ENCODE data around the gene PTPRQ.

PTPRQ gene, protein sequence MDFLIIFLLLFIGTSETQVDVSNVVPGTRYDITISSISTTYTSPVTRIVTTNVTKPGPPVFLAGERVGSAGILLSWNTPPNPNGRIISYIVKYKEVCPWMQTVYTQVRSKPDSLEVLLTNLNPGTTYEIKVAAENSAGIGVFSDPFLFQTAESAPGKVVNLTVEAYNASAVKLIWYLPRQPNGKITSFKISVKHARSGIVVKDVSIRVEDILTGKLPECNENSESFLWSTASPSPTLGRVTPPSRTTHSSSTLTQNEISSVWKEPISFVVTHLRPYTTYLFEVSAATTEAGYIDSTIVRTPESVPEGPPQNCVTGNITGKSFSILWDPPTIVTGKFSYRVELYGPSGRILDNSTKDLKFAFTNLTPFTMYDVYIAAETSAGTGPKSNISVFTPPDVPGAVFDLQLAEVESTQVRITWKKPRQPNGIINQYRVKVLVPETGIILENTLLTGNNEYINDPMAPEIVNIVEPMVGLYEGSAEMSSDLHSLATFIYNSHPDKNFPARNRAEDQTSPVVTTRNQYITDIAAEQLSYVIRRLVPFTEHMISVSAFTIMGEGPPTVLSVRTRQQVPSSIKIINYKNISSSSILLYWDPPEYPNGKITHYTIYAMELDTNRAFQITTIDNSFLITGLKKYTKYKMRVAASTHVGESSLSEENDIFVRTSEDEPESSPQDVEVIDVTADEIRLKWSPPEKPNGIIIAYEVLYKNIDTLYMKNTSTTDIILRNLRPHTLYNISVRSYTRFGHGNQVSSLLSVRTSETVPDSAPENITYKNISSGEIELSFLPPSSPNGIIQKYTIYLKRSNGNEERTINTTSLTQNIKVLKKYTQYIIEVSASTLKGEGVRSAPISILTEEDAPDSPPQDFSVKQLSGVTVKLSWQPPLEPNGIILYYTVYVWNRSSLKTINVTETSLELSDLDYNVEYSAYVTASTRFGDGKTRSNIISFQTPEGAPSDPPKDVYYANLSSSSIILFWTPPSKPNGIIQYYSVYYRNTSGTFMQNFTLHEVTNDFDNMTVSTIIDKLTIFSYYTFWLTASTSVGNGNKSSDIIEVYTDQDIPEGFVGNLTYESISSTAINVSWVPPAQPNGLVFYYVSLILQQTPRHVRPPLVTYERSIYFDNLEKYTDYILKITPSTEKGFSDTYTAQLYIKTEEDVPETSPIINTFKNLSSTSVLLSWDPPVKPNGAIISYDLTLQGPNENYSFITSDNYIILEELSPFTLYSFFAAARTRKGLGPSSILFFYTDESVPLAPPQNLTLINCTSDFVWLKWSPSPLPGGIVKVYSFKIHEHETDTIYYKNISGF (N-terminal part only)

DNA sequence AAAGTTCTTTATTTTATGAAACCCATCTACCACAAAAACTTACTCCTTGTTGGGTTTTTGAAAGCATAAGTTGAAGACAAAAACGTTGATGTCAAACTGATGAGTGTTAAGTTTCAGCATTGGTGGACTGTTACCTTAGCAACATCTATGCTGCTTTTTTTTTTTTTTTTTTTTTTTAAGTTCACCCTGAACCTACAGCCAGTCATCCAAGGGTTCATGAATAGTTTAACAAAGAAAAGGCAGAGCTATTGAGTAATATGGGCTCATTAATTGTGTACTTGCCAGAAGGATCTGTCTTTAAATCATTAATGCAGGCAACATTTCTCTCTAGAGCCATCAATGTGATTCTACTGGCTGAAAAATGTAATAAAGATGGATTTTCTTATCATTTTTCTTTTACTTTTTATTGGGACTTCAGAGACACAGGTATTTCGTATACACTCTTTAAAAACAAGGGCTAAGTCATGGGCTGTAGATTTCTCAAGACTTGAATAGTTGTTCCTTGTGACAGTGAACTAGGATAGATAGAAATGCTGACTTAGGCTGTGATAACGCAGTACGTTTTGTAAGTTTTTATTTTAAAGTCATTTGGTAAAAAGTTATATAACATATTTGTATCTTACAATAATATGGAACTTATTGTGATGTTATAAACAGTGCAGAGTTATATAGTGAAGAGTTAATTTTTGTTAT lies at the start of gene PTPRQ:
Gene PTPRQ (plus strand): TSS at position 262 of the 693 bp plus-strand sequence. CDS start 111 bp downstream, at position 373.
- DNase-seq = no peak
- TF ChIP-seq, protein P1, sequence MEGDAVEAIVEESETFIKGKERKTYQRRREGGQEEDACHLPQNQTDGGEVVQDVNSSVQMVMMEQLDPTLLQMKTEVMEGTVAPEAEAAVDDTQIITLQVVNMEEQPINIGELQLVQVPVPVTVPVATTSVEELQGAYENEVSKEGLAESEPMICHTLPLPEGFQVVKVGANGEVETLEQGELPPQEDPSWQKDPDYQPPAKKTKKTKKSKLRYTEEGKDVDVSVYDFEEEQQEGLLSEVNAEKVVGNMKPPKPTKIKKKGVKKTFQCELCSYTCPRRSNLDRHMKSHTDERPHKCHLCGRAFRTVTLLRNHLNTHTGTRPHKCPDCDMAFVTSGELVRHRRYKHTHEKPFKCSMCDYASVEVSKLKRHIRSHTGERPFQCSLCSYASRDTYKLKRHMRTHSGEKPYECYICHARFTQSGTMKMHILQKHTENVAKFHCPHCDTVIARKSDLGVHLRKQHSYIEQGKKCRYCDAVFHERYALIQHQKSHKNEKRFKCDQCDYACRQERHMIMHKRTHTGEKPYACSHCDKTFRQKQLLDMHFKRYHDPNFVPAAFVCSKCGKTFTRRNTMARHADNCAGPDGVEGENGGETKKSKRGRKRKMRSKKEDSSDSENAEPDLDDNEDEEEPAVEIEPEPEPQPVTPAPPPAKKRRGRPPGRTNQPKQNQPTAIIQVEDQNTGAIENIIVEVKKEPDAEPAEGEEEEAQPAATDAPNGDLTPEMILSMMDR (IDR thresholded peaks at IDR 0.05; ENCODE audit: low read depth, low read length) = no peak
- H3K27ac ChIP-seq = no peak within 1 kb of the TSS
- no peaks in the 10 kb centered on the region for H3K36me3 ChIP-seq
- no peak within 1 kb of the TSS for H3K4me3 ChIP-seq (ENCODE audit: low read depth, low read length)
- no peaks in the 10 kb centered on the region for H3K9me3 ChIP-seq (ENCODE audit: severe bottlenecking)
- no peaks in the 10 kb centered on the region for H3K27me3 ChIP-seq (ENCODE audit: insufficient read depth, low read depth, severe bottlenecking)

DNA sequence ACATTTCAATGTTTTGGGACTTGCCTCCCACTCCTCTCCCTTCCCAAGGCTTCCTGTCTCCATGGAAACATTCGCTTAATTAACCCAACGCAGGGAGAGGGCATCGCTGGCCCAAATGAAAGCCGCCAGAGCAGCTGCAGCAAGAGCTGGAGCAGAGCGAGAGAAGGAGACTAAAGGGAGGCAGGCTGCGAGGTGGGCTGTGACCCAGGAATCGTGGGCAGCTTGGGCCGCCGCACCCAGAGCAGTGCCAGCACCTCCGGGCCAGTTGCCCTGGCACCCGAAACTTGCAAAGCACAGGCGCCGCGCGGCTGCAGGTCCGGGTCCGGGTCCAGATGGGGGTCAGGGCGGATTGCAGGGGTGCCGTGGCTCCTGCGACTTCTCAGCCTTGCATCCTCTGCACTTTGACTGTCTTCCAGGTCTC lies 43.5 kb upstream of the PTPRQ start:
- H3K27me3 ChIP-seq (ENCODE audit: insufficient read depth, low read depth, severe bottlenecking) = no peaks in the 10 kb centered on the region
- H3K36me3 ChIP-seq = no peaks in the 10 kb centered on the region
- H3K27ac ChIP-seq = no peak overlapping the region
- H3K4me3 ChIP-seq (ENCODE audit: low read depth, low read length) = no peak overlapping the region
- TF ChIP-seq, protein P1 (IDR thresholded peaks at IDR 0.05; ENCODE audit: low read depth, low read length) = no peak
- DNase-seq = no peak
- H3K9me3 ChIP-seq (ENCODE audit: severe bottlenecking) = no peaks in the 10 kb centered on the region

DNA sequence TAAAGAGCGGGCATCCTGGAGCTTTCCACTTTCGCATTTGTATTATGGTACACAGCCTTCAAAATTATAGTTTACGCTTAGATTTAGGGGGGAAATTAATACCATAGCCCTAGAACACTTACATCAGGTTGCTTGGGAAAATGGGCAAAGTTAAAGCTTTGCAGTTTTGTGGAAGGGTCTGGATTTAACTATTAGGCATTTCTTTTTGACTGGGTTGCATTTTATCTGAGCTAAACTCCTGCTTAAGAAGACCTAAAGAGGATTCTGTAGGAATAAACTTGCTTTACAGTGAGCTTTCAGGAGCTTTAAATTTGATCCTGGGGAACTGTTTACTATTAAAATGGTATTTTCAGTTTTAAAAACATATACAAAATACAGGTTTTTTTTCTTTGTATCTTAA lies 42.8 kb upstream of the PTPRQ start:
- TF ChIP-seq, protein P1 (IDR thresholded peaks at IDR 0.05; ENCODE audit: low read depth, low read length) = no peak

DNA sequence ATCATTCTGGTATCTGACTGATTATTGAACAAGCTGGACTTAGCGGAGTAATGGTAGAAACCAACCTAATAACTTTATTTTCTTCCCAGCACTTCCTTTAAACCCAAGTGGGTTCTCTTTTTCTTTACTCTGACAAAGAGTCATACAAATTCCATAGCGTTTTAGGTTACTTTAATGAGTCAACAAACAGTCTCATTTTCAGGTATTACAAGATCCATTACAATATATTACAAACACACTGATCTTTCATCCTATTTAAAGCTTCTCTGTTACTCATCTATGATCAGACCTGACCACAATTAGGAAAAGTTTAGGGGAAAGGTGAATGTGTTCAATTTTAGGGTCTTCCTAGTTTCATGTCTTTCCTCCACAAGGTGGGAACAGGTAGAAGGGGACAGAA lies 39.4 kb upstream of the PTPRQ start:
- Histone ChIP-seq H3K27me3 (ENCODE audit: insufficient read depth, low read depth, severe bottlenecking) (no peaks in the 10 kb centered on the region), H3K9me3 (ENCODE audit: severe bottlenecking) (no peaks in the 10 kb centered on the region), H3K36me3 (no peaks in the 10 kb centered on the region), H3K27ac (no peak overlapping the region), H3K4me3 (ENCODE audit: low read depth, low read length) (no peak overlapping the region)
- TF ChIP-seq, protein P1 (IDR thresholded peaks at IDR 0.05; ENCODE audit: low read depth, low read length) = no peak
- DNase-seq = no peak

More for the DNA sequence above, 42.8 kb upstream of the PTPRQ start:
- no peak for DNase-seq
- Histone ChIP-seq H3K4me3 (ENCODE audit: low read depth, low read length) (no peak overlapping the region), H3K27ac (no peak overlapping the region), H3K36me3 (no peaks in the 10 kb centered on the region), H3K27me3 (ENCODE audit: insufficient read depth, low read depth, severe bottlenecking) (no peaks in the 10 kb centered on the region), H3K9me3 (ENCODE audit: severe bottlenecking) (no peaks in the 10 kb centered on the region)

DNA sequence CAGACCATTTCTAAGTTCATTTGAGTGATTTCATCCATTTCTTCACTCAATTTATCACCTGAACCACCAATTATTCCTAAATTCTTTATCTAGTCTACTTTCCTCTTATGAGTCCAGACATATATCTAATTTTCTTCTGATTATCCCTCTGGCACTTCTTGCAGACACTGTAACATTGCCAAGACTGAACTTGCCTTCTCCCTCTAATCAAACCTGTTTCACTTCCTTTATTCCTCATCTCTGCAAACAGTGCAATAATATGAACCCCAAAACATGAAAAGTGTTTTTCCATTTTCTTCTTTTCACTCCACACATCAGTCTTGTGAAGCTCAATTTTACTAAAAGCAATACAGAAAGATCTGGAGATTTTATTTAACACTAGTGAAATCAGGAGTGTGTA lies 37.8 kb upstream of the PTPRQ start:
- no peaks in the 10 kb centered on the region for H3K36me3 ChIP-seq
- no peak for DNase-seq
- TF ChIP-seq, protein P1 (IDR thresholded peaks at IDR 0.05; ENCODE audit: low read depth, low read length) = no peak
- H3K27ac ChIP-seq = no peak overlapping the region
- H3K27me3 ChIP-seq (ENCODE audit: insufficient read depth, low read depth, severe bottlenecking) = no peaks in the 10 kb centered on the region
- no peak overlapping the region for H3K4me3 ChIP-seq (ENCODE audit: low read depth, low read length)
- H3K9me3 ChIP-seq (ENCODE audit: severe bottlenecking) = no peaks in the 10 kb centered on the region
